ENCODE data around the gene RASL12. TPM values are rescaled to one million over a fixed set of nuclear protein-coding genes. Genes with fewer than 3 reads are reported as not detected.
"Not testable (repeated sequence)": the region's sequence is repeated elsewhere in the genome, so short reads cannot be mapped to it uniquely, and the experiment has no call there.

The RASL12 gene
- total and polyA plus RNA-seq, 2 of the 4 experiments (the other 2 are of a cell fraction), result 0.18 to 0.22 TPM

DNA sequence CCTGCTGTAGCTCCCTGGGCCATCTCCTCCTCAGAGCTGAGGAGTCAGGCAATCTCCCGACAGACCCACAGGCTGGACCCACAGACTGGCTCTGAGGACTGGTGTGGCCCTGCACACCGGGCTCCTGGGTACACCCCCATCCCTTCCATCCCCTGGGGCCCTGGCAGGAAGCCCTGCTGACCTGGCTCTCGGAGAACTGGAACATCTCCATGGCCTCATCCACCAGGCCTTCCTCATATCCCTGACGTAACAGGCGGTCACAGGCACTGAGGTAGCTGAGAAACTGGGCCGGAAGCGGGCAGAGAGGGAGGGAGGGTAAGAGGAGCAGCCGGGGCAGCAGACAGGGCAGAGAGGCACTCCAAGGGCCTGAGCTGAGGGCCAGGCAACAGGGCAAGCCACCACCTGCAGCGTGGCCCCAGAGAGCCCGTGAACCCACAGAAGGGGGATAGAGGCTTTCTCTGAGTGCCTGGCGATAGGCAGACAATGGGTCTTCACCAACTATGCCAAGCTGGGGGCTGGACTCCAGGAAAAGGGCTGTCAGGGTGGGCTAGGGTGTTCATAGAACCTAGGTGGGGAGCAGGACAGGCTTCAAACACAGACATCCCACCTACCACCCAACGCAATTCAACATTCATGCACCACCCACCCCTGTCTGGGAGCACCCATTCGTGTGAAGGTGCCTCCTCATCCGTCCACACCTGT is 26.7 kb upstream of the RASL12 start:
- no peak overlapping the region for H3K4ac ChIP-seq (ENCODE audit: low read depth, low read length)
- H2AFZ ChIP-seq (replicated peaks; ENCODE audit: low read length, poor library complexity), result no peak overlapping the region
- no peak overlapping the region for H4K8ac ChIP-seq (ENCODE audit: low read depth in 2 of 2, low read length in 2 of 2)
- no peak overlapping the region for H3K18ac ChIP-seq (ENCODE audit: low read depth, low read length)
- no peak overlapping the region for H4K5ac ChIP-seq (ENCODE audit: low read depth, low read length)
- in situ Hi-C loops (cut with MboI; ENCODE audit: low sequenced_read_pairs), result no loop called here
- CTCF ChIA-PET, result interaction anchor here (0.7 kb wide), 1 partner anchor 74 kb away, joined by 3 read pairs; no protein-coding TSS in a partner anchor
- H3K23ac ChIP-seq (ENCODE audit: low read depth, low read length), result no peak overlapping the region
- H3K4me2 ChIP-seq (ENCODE audit: low read depth, low read length), result no peak overlapping the region
- no peak overlapping the region for H2AK5ac ChIP-seq (ENCODE audit: low read depth, low read length)
- H3K14ac ChIP-seq (replicated peaks; ENCODE audit: low read depth, low read length), result no peak overlapping the region
- WGBS, 2 experiments (ENCODE audit: extremely low coverage in 2 of 2, insufficient read length in 1 of 2), result 100% methylated on average over 3 of the region's 14 CpGs; no CpG with 5 or more reads in 1 of the 2 experiments
- no peaks in the 10 kb centered on the region; the same call in 1 of the 2 replicates for H4K20me1 ChIP-seq (ENCODE audit: insufficient read depth, low read length)
- no peak overlapping the region for H3K4me3 ChIP-seq (ENCODE audit: insufficient read depth, low read depth, low read length)
- H4K91ac ChIP-seq (ENCODE audit: insufficient read depth, low read depth, low read length), result no peak overlapping the region
- H2AK9ac ChIP-seq (replicated peaks; ENCODE audit: low read depth, low read length, poor library complexity), result no peak overlapping the region
- no peaks in the 10 kb centered on the region for H3K79me1 ChIP-seq (ENCODE audit: low read depth in 1 of 2, low read length in 2 of 2)
- no peak overlapping the region for H3K27ac ChIP-seq (ENCODE audit: insufficient read depth, low read length)
- no peak overlapping the region for H2BK5ac ChIP-seq (ENCODE audit: low read depth, low read length, poor library complexity, severe bottlenecking)
- DNase-seq (no peak), ATAC-seq (ENCODE audit: low read depth) (no peak)
- intact Hi-C loops (cut with micrococcal nuclease), result no loop called here
- H3K4me1 ChIP-seq (ENCODE audit: control insufficient read depth, insufficient read depth, low read length), result peaks cover 12% of the 10 kb centered on the region
- no peak overlapping the region for H3K9ac ChIP-seq (ENCODE audit: low read depth, low read length)
- TF ChIP-seq SMC3 (IDR thresholded peaks at IDR 0.05; ENCODE audit: low read depth, low read length), result no peak
- no peak for TF ChIP-seq MAFK (IDR thresholded peaks at IDR 0.05; ENCODE audit: low read depth, low read length)
- no peak for TF ChIP-seq RFX5 (IDR thresholded peaks at IDR 0.05; ENCODE audit: low read depth, low read length)
- no peak for TF ChIP-seq CHD1 (IDR thresholded peaks at IDR 0.05; ENCODE audit: low read depth, low read length)
- TF ChIP-seq RCOR1 (IDR thresholded peaks at IDR 0.05; ENCODE audit: insufficient replicate concordance, low read length), result no peak
- TF ChIP-seq, protein P1, sequence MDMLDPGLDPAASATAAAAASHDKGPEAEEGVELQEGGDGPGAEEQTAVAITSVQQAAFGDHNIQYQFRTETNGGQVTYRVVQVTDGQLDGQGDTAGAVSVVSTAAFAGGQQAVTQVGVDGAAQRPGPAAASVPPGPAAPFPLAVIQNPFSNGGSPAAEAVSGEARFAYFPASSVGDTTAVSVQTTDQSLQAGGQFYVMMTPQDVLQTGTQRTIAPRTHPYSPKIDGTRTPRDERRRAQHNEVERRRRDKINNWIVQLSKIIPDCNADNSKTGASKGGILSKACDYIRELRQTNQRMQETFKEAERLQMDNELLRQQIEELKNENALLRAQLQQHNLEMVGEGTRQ (IDR thresholded peaks at IDR 0.05; ENCODE audit: low read depth, low read length), result no peak
- TF ChIP-seq NFE2L2 (IDR thresholded peaks at IDR 0.05; ENCODE audit: low read depth, low read length), result no peak
- H3K27me3 ChIP-seq (ENCODE audit: control insufficient read depth, insufficient read depth, low read length), result no peaks in the 10 kb centered on the region
- BruUV-seq (replicated peaks), result no TSS peak
- dilution Hi-C loops (cut with HindIII; ENCODE audit: low sequenced_read_pairs, unreplicated experiment), result no loop called here
- peaks cover 19% of the 10 kb centered on the region for H3K36me3 ChIP-seq (ENCODE audit: control insufficient read depth, insufficient read depth, low read length)
- no peak overlapping the region for H3K56ac ChIP-seq (ENCODE audit: extremely low read depth, insufficient read depth, low read length)
- no peaks in the 10 kb centered on the region for H3K9me3 ChIP-seq (ENCODE audit: control insufficient read depth, insufficient read depth, low read length)
- H2BK15ac ChIP-seq (ENCODE audit: low read depth, low read length), result no peak overlapping the region
- H2BK20ac ChIP-seq (ENCODE audit: low read depth, low read length), result no peak overlapping the region
- no peak overlapping the region for H2BK120ac ChIP-seq (ENCODE audit: low read depth, low read length)
- H3K9me1 ChIP-seq (ENCODE audit: insufficient read depth, low read length), result no peaks in the 10 kb centered on the region
- POLR2A ChIA-PET (ENCODE audit: unreplicated experiment), result no interaction called here

- POLR2A ChIA-PET (ENCODE audit: unreplicated experiment); dilution Hi-C loops (cut with HindIII; ENCODE audit: low sequenced_read_pairs, unreplicated experiment); H3K56ac ChIP-seq (ENCODE audit: extremely low read depth, insufficient read depth, low read length); H3K18ac ChIP-seq (ENCODE audit: low read depth, low read length); H4K5ac ChIP-seq (ENCODE audit: low read depth, low read length); H3K4me2 ChIP-seq (ENCODE audit: low read depth, low read length); BruUV-seq (replicated peaks); DNase-seq; H2AK9ac ChIP-seq (replicated peaks; ENCODE audit: low read depth, low read length, poor library complexity); H2AK5ac ChIP-seq (ENCODE audit: low read depth, low read length); ATAC-seq (ENCODE audit: low read depth); H3K27ac ChIP-seq (ENCODE audit: insufficient read depth, low read length); H2BK5ac ChIP-seq (ENCODE audit: low read depth, low read length, poor library complexity, severe bottlenecking); H2BK120ac ChIP-seq (ENCODE audit: low read depth, low read length); H3K4me3 ChIP-seq (ENCODE audit: insufficient read depth, low read depth, low read length); intact Hi-C loops (cut with micrococcal nuclease); H3K14ac ChIP-seq (replicated peaks; ENCODE audit: low read depth, low read length); H4K20me1 ChIP-seq (ENCODE audit: insufficient read depth, low read length); H3K27me3 ChIP-seq (ENCODE audit: control insufficient read depth, insufficient read depth, low read length); H3K9ac ChIP-seq (ENCODE audit: low read depth, low read length); H2BK15ac ChIP-seq (ENCODE audit: low read depth, low read length); H3K9me3 ChIP-seq (ENCODE audit: control insufficient read depth, insufficient read depth, low read length); H3K4ac ChIP-seq (ENCODE audit: low read depth, low read length); H2AFZ ChIP-seq (replicated peaks; ENCODE audit: low read length, poor library complexity); H3K9me1 ChIP-seq (ENCODE audit: insufficient read depth, low read length); H2BK20ac ChIP-seq (ENCODE audit: low read depth, low read length); H3K23ac ChIP-seq (ENCODE audit: low read depth, low read length); in situ Hi-C loops (cut with MboI; ENCODE audit: low sequenced_read_pairs); H4K91ac ChIP-seq (ENCODE audit: insufficient read depth, low read depth, low read length); H3K79me1 ChIP-seq (ENCODE audit: low read depth in 1 of 2, low read length in 2 of 2); H4K8ac ChIP-seq (ENCODE audit: low read depth in 2 of 2, low read length in 2 of 2): not testable (repeated sequence)
- WGBS, 2 experiments (ENCODE audit: extremely low coverage in 2 of 2, insufficient read length in 1 of 2), result 97% methylated on average over 8 of the region's 13 CpGs; no CpG with 5 or more reads in 1 of the 2 experiments
- H3K36me3 ChIP-seq (ENCODE audit: control insufficient read depth, insufficient read depth, low read length), result peaks cover 12% of the 10 kb centered on the region
- CTCF ChIA-PET, result interaction anchor here (0.7 kb wide), 1 partner anchor 74 kb away, joined by 3 read pairs; no protein-coding TSS in a partner anchor
- H3K4me1 ChIP-seq (ENCODE audit: control insufficient read depth, insufficient read depth, low read length), result peaks cover 18% of the 10 kb centered on the region
These were observed 26.0 kb upstream of the RASL12 start for GRCh38 chr15:65093793-65094170.

All from IMR-90 (cell line).